ENCODE data around the gene NDST3. TPM values are rescaled to one million over a fixed set of nuclear protein-coding genes. Genes with fewer than 3 reads are reported as not detected.

NDST3 gene
- total RNA-seq, 2 experiments from 2014 or later = not detected

GRCh38 chr4:118085700-118086099 is 51.4 kb downstream of the NDST3 start:
- ChIA-PET POLR2A (no interaction called here), CTCF (no interaction called here)
- Mint-ChIP-seq H3K36me3 (no peaks in the 10 kb centered on the region), H3K27ac (no peak overlapping the region), H3K9me3 (no peaks in the 10 kb centered on the region), H3K4me3 (no peak overlapping the region), H3K27me3 (no peaks in the 10 kb centered on the region), H3K4me1 (ENCODE audit: low read depth) (no peaks in the 10 kb centered on the region)
- intact Hi-C loops (cut with micrococcal nuclease) = no loop called here
- no peak for DNase-seq

GRCh38 chr4:118086344-118086743 is 52.1 kb downstream of the NDST3 start:
- CTCF ChIA-PET = no interaction called here

GRCh38 chr4:118087366-118087765 is 53.1 kb downstream of the NDST3 start:
- DNase-seq = no peak
- no peaks in the 10 kb centered on the region for H3K36me3 Mint-ChIP-seq
- no peaks in the 10 kb centered on the region for H3K9me3 Mint-ChIP-seq
- no peaks in the 10 kb centered on the region for H3K4me1 Mint-ChIP-seq (ENCODE audit: low read depth)
- no peaks in the 10 kb centered on the region for H3K27me3 Mint-ChIP-seq
- no peak overlapping the region for H3K27ac Mint-ChIP-seq
- intact Hi-C loops (cut with micrococcal nuclease) = no loop called here
- POLR2A ChIA-PET = no interaction called here
- H3K4me3 Mint-ChIP-seq = no peak overlapping the region
- CTCF ChIA-PET = no interaction called here

More at GRCh38 chr4:118086344-118086743, 52.1 kb downstream of the NDST3 start:
- Mint-ChIP-seq H3K27me3 (no peaks in the 10 kb centered on the region), H3K4me1 (ENCODE audit: low read depth) (no peaks in the 10 kb centered on the region), H3K9me3 (no peaks in the 10 kb centered on the region), H3K36me3 (no peaks in the 10 kb centered on the region), H3K4me3 (no peak overlapping the region), H3K27ac (no peak overlapping the region)
- peak; percentile 13 for DNase-seq
- POLR2A ChIA-PET = no interaction called here
- intact Hi-C loops (cut with micrococcal nuclease) = no loop called here

GRCh38 chr4:118099106-118099505 is 64.8 kb downstream of the NDST3 start:
- H3K4me1 Mint-ChIP-seq (ENCODE audit: low read depth) = no peaks in the 10 kb centered on the region
- no peak for DNase-seq
- CTCF ChIA-PET = no interaction called here
- intact Hi-C loops (cut with micrococcal nuclease) = no loop called here
- no peaks in the 10 kb centered on the region for H3K27me3 Mint-ChIP-seq
- POLR2A ChIA-PET = no interaction called here
- no peak overlapping the region for H3K27ac Mint-ChIP-seq
- no peaks in the 10 kb centered on the region for H3K9me3 Mint-ChIP-seq
- no peak overlapping the region for H3K4me3 Mint-ChIP-seq
- no peaks in the 10 kb centered on the region for H3K36me3 Mint-ChIP-seq

GRCh38 chr4:118102195-118102594 is 67.9 kb downstream of the NDST3 start:
- H3K9me3 Mint-ChIP-seq = no peaks in the 10 kb centered on the region
- H3K4me3 Mint-ChIP-seq = no peak overlapping the region
- no peaks in the 10 kb centered on the region for H3K36me3 Mint-ChIP-seq
- H3K27me3 Mint-ChIP-seq = no peaks in the 10 kb centered on the region
- ChIA-PET CTCF (no interaction called here), POLR2A (no interaction called here)
- H3K27ac Mint-ChIP-seq = no peak overlapping the region
- H3K4me1 Mint-ChIP-seq (ENCODE audit: low read depth) = no peaks in the 10 kb centered on the region
- no peak for DNase-seq
- intact Hi-C loops (cut with micrococcal nuclease) = no loop called here

- H3K36me3 Mint-ChIP-seq = no peaks in the 10 kb centered on the region
- H3K4me1 Mint-ChIP-seq (ENCODE audit: low read depth) = no peaks in the 10 kb centered on the region
- H3K9me3 Mint-ChIP-seq = no peaks in the 10 kb centered on the region
- DNase-seq = no peak
- ChIA-PET POLR2A (no interaction called here), CTCF (no interaction called here)
- intact Hi-C loops (cut with micrococcal nuclease) = no loop called here
- no peak overlapping the region for H3K4me3 Mint-ChIP-seq
- H3K27ac Mint-ChIP-seq = no peak overlapping the region
- no peaks in the 10 kb centered on the region for H3K27me3 Mint-ChIP-seq
Measured at GRCh38 chr4:118112117-118113046, 78.1 kb downstream of the NDST3 start.

GRCh38 chr4:118113220-118113619 is 78.9 kb downstream of the NDST3 start:
- POLR2A ChIA-PET = no interaction called here
- no peaks in the 10 kb centered on the region for H3K27me3 Mint-ChIP-seq
- no peak overlapping the region for H3K27ac Mint-ChIP-seq
- H3K4me3 Mint-ChIP-seq = no peak overlapping the region
- intact Hi-C loops (cut with micrococcal nuclease) = no loop called here
- no peaks in the 10 kb centered on the region for H3K9me3 Mint-ChIP-seq
- CTCF ChIA-PET = no interaction called here
- DNase-seq = no peak
- no peaks in the 10 kb centered on the region for H3K4me1 Mint-ChIP-seq (ENCODE audit: low read depth)
- no peaks in the 10 kb centered on the region for H3K36me3 Mint-ChIP-seq

- H3K27ac Mint-ChIP-seq = no peak overlapping the region
- H3K36me3 Mint-ChIP-seq = no peaks in the 10 kb centered on the region
- H3K27me3 Mint-ChIP-seq = no peaks in the 10 kb centered on the region
- DNase-seq = no peak
- intact Hi-C loops (cut with micrococcal nuclease) = no loop called here
- H3K9me3 Mint-ChIP-seq = no peaks in the 10 kb centered on the region
- CTCF ChIA-PET = no interaction called here
- H3K4me1 Mint-ChIP-seq (ENCODE audit: low read depth) = no peaks in the 10 kb centered on the region
- H3K4me3 Mint-ChIP-seq = no peak overlapping the region
- POLR2A ChIA-PET = no interaction called here
Measured at GRCh38 chr4:118114720-118115119, 80.4 kb downstream of the NDST3 start.

- Mint-ChIP-seq H3K4me3 (no peak overlapping the region), H3K27me3 (no peaks in the 10 kb centered on the region), H3K9me3 (no peaks in the 10 kb centered on the region), H3K4me1 (ENCODE audit: low read depth) (no peaks in the 10 kb centered on the region), H3K27ac (no peak overlapping the region), H3K36me3 (no peaks in the 10 kb centered on the region)
- intact Hi-C loops (cut with micrococcal nuclease) = no loop called here
- no peak for DNase-seq
- ChIA-PET CTCF (no interaction called here), POLR2A (no interaction called here)
Measured at GRCh38 chr4:118120120-118120760, 86.0 kb downstream of the NDST3 start.

GRCh38 chr4:118124997-118125396 is 90.7 kb downstream of the NDST3 start:
- Mint-ChIP-seq H3K27me3 (no peaks in the 10 kb centered on the region), H3K9me3 (no peaks in the 10 kb centered on the region), H3K27ac (no peak overlapping the region), H3K4me1 (ENCODE audit: low read depth) (no peaks in the 10 kb centered on the region), H3K36me3 (no peaks in the 10 kb centered on the region), H3K4me3 (no peak overlapping the region)
- ChIA-PET CTCF (no interaction called here), POLR2A (no interaction called here)
- DNase-seq = no peak
- intact Hi-C loops (cut with micrococcal nuclease) = no loop called here

GRCh38 chr4:118139241-118139640 is 105.0 kb downstream of the NDST3 start:
- intact Hi-C loops (cut with micrococcal nuclease) = no loop called here
- POLR2A ChIA-PET = no interaction called here
- no peak overlapping the region for H3K27ac Mint-ChIP-seq
- no peaks in the 10 kb centered on the region for H3K9me3 Mint-ChIP-seq
- no peak for DNase-seq
- H3K27me3 Mint-ChIP-seq = no peaks in the 10 kb centered on the region
- H3K4me1 Mint-ChIP-seq (ENCODE audit: low read depth) = no peaks in the 10 kb centered on the region
- H3K36me3 Mint-ChIP-seq = no peaks in the 10 kb centered on the region
- CTCF ChIA-PET = no interaction called here
- no peak overlapping the region for H3K4me3 Mint-ChIP-seq

GRCh38 chr4:118141240-118141639 is 107.0 kb downstream of the NDST3 start:
- Mint-ChIP-seq H3K9me3 (no peaks in the 10 kb centered on the region), H3K4me1 (ENCODE audit: low read depth) (no peaks in the 10 kb centered on the region), H3K27ac (no peak overlapping the region), H3K4me3 (no peak overlapping the region), H3K36me3 (no peaks in the 10 kb centered on the region), H3K27me3 (no peaks in the 10 kb centered on the region)
- ChIA-PET CTCF (interaction anchor here (0.6 kb wide), 1 partner anchor 88 kb away, joined by 3 read pairs; no protein-coding TSS in a partner anchor), POLR2A (no interaction called here)
- intact Hi-C loops (cut with micrococcal nuclease) = no loop called here
- DNase-seq = no peak

GRCh38 chr4:118154649-118155048 is 120.4 kb downstream of the NDST3 start:
- intact Hi-C loops (cut with micrococcal nuclease) = no loop called here
- Mint-ChIP-seq H3K4me3 (no peak overlapping the region), H3K36me3 (no peaks in the 10 kb centered on the region), H3K9me3 (peaks cover 14% of the 10 kb centered on the region), H3K4me1 (ENCODE audit: low read depth) (no peaks in the 10 kb centered on the region), H3K27me3 (no peaks in the 10 kb centered on the region), H3K27ac (no peak overlapping the region)
- ChIA-PET POLR2A (no interaction called here), CTCF (no interaction called here)
- no peak for DNase-seq
